ENCODE measurements around the gene COL6A1.

GRCh38 chr21:45980271-45980670 lies 1.3 kb upstream of the COL6A1 start:
- TF ChIP-seq CTCF (IDR thresholded peaks at IDR 0.05; ENCODE audit: insufficient read depth, low read length) (no peak), POLR2AphosphoS5 (IDR thresholded peaks at IDR 0.05; ENCODE audit: low read depth) (no peak)
